ENCODE measurements around the gene DACH1.

The DACH1 gene

GRCh38 chr13:71827241-71827640 lies 39.8 kb downstream of the DACH1 start:
- Histone ChIP-seq H3K9ac (ENCODE audit: low read length) (no peak overlapping the region), H3K4ac (ENCODE audit: low read depth in 1 of 2, low read length in 2 of 2) (no peak overlapping the region), H3K79me1 (replicated peaks; ENCODE audit: low read length, poor library complexity, severe bottlenecking) (no peaks in the 10 kb centered on the region), H2BK120ac (ENCODE audit: low read depth, low read length) (no peak overlapping the region), H2AFZ (ENCODE audit: low read depth, low read length) (no peak overlapping the region), H2AK5ac (ENCODE audit: low read length, severe bottlenecking) (no peak overlapping the region), H3K9me3 (ENCODE audit: control insufficient read depth, low read length) (no peaks in the 10 kb centered on the region), H2BK12ac (ENCODE audit: low read length in 2 of 2) (no peak overlapping the region), H3K18ac (ENCODE audit: low read depth in 1 of 2, low read length in 2 of 2) (no peak overlapping the region), H3K27ac (ENCODE audit: low read length, poor library complexity, severe bottlenecking) (no peak overlapping the region), H2BK5ac (ENCODE audit: low read depth, low read length, poor library complexity, severe bottlenecking) (no peak overlapping the region), H3K4me3 (ENCODE audit: insufficient read depth in 1 of 2, low read depth in 1 of 2, low read length in 2 of 2) (no peak overlapping the region), H4K8ac (ENCODE audit: low read length) (no peak overlapping the region), H3K36me3 (ENCODE audit: control insufficient read depth in 1 of 2, insufficient read depth in 2 of 2, low read depth in 1 of 2, low read length in 2 of 2) (no peaks in the 10 kb centered on the region), H3K14ac (ENCODE audit: low read length in 2 of 2) (no peak overlapping the region), H3K27me3 (ENCODE audit: control insufficient read depth in 1 of 2, insufficient read depth in 1 of 2, low read length in 2 of 2) (no peaks in the 10 kb centered on the region), H2BK15ac (ENCODE audit: low read depth, poor library complexity, severe bottlenecking) (no peak overlapping the region), H3K4me2 (ENCODE audit: low read length, poor library complexity, severe bottlenecking) (no peak overlapping the region), H3K23ac (ENCODE audit: low read length in 2 of 2) (no peak overlapping the region), H3K4me1 (ENCODE audit: control insufficient read depth, insufficient read depth, low read depth, low read length) (no peaks in the 10 kb centered on the region), H4K91ac (ENCODE audit: low read length) (no peak overlapping the region)
- DNase-seq: no peak
- WGBS: 91% methylated on average over 7 of the region's 8 CpGs

- no peak overlapping the region for H3K4me3 ChIP-seq (ENCODE audit: insufficient read depth in 1 of 2, low read depth in 1 of 2, low read length in 2 of 2)
- H3K4ac ChIP-seq (ENCODE audit: low read depth in 1 of 2, low read length in 2 of 2): no peak overlapping the region
- H3K23ac ChIP-seq (ENCODE audit: low read length in 2 of 2): no peak overlapping the region
These were observed 46.3 kb downstream of the DACH1 start for GRCh38 chr13:71820699-71821098.

DNA sequence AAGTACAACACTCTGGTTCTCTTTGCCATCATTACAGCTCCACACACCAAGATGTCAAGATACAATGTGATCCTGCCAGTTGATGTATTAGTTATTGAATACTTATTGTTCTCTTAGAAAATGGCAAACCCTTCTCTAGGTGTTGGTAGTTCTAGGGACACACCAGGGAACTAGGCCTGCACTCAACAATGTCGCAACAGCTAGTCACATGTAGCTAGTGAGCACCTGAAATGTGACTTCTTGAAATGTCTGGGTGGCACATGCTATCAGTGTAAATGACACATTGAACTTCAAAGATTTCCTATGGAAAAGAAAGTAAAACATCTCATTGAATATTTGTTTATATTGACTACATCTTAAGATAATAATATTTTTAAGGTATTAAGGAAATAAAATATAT lies 49.7 kb downstream of the DACH1 start:
- DNase-seq: no peak
- no peak overlapping the region for H2AFZ ChIP-seq (ENCODE audit: low read depth, low read length)
- no peaks in the 10 kb centered on the region for H3K79me1 ChIP-seq (replicated peaks; ENCODE audit: low read length, poor library complexity, severe bottlenecking)
- no peak overlapping the region for H3K18ac ChIP-seq (ENCODE audit: low read depth in 1 of 2, low read length in 2 of 2)
- H3K4me2 ChIP-seq (ENCODE audit: low read length, poor library complexity, severe bottlenecking): no peak overlapping the region
- H3K9ac ChIP-seq (ENCODE audit: low read length): no peak overlapping the region
- no peak overlapping the region for H3K4ac ChIP-seq (ENCODE audit: low read depth in 1 of 2, low read length in 2 of 2)
- H3K14ac ChIP-seq (ENCODE audit: low read length in 2 of 2): no peak overlapping the region
- no peak overlapping the region for H2AK5ac ChIP-seq (ENCODE audit: low read length, severe bottlenecking)
- no peaks in the 10 kb centered on the region for H3K27me3 ChIP-seq (ENCODE audit: control insufficient read depth in 1 of 2, insufficient read depth in 1 of 2, low read length in 2 of 2)
- no peaks in the 10 kb centered on the region for H3K9me3 ChIP-seq (ENCODE audit: control insufficient read depth, low read length)
- H2BK5ac ChIP-seq (ENCODE audit: low read depth, low read length, poor library complexity, severe bottlenecking): no peak overlapping the region
- H2BK12ac ChIP-seq (ENCODE audit: low read length in 2 of 2): no peak overlapping the region
- no peaks in the 10 kb centered on the region for H3K4me1 ChIP-seq (ENCODE audit: control insufficient read depth, insufficient read depth, low read depth, low read length)
- H4K91ac ChIP-seq (ENCODE audit: low read length): no peak overlapping the region
- H2BK120ac ChIP-seq (ENCODE audit: low read depth, low read length): no peak overlapping the region
- H3K23ac ChIP-seq (ENCODE audit: low read length in 2 of 2): no peak overlapping the region
- no peak overlapping the region for H3K4me3 ChIP-seq (ENCODE audit: insufficient read depth in 1 of 2, low read depth in 1 of 2, low read length in 2 of 2)
- no peak overlapping the region for H2BK15ac ChIP-seq (ENCODE audit: low read depth, poor library complexity, severe bottlenecking)
- no peaks in the 10 kb centered on the region for H3K36me3 ChIP-seq (ENCODE audit: control insufficient read depth in 1 of 2, insufficient read depth in 2 of 2, low read depth in 1 of 2, low read length in 2 of 2)
- H3K27ac ChIP-seq (ENCODE audit: low read length, poor library complexity, severe bottlenecking): no peak overlapping the region
- H4K8ac ChIP-seq (ENCODE audit: low read length): no peak overlapping the region
- WGBS: 100% methylated on average over 1 of the region's 1 CpG

More at GRCh38 chr13:71820699-71821098, 46.3 kb downstream of the DACH1 start:
- no peaks in the 10 kb centered on the region for H3K36me3 ChIP-seq (ENCODE audit: control insufficient read depth in 1 of 2, insufficient read depth in 2 of 2, low read depth in 1 of 2, low read length in 2 of 2)
- no peak overlapping the region for H2AK5ac ChIP-seq (ENCODE audit: low read length, severe bottlenecking)
- no peaks in the 10 kb centered on the region for H3K27me3 ChIP-seq (ENCODE audit: control insufficient read depth in 1 of 2, insufficient read depth in 1 of 2, low read length in 2 of 2)
- H3K79me1 ChIP-seq (replicated peaks; ENCODE audit: low read length, poor library complexity, severe bottlenecking): no peaks in the 10 kb centered on the region
- no peak overlapping the region for H2AFZ ChIP-seq (ENCODE audit: low read depth, low read length)
- H3K27ac ChIP-seq (ENCODE audit: low read length, poor library complexity, severe bottlenecking): no peak overlapping the region
- no peak overlapping the region for H3K9ac ChIP-seq (ENCODE audit: low read length)
- H3K14ac ChIP-seq (ENCODE audit: low read length in 2 of 2): no peak overlapping the region
- H2BK5ac ChIP-seq (ENCODE audit: low read depth, low read length, poor library complexity, severe bottlenecking): no peak overlapping the region
- WGBS: 97% methylated on average over 1 of the region's 3 CpGs
- no peak overlapping the region for H4K91ac ChIP-seq (ENCODE audit: low read length)
- no peak overlapping the region for H3K18ac ChIP-seq (ENCODE audit: low read depth in 1 of 2, low read length in 2 of 2)
- H3K9me3 ChIP-seq (ENCODE audit: control insufficient read depth, low read length): no peaks in the 10 kb centered on the region
- no peak overlapping the region for H4K8ac ChIP-seq (ENCODE audit: low read length)
- no peaks in the 10 kb centered on the region for H3K4me1 ChIP-seq (ENCODE audit: control insufficient read depth, insufficient read depth, low read depth, low read length)
- H2BK12ac ChIP-seq (ENCODE audit: low read length in 2 of 2): no peak overlapping the region
- no peak overlapping the region for H3K4me2 ChIP-seq (ENCODE audit: low read length, poor library complexity, severe bottlenecking)
- no peak overlapping the region for H2BK120ac ChIP-seq (ENCODE audit: low read depth, low read length)
- no peak for DNase-seq
- no peak overlapping the region for H2BK15ac ChIP-seq (ENCODE audit: low read depth, poor library complexity, severe bottlenecking)

DNA sequence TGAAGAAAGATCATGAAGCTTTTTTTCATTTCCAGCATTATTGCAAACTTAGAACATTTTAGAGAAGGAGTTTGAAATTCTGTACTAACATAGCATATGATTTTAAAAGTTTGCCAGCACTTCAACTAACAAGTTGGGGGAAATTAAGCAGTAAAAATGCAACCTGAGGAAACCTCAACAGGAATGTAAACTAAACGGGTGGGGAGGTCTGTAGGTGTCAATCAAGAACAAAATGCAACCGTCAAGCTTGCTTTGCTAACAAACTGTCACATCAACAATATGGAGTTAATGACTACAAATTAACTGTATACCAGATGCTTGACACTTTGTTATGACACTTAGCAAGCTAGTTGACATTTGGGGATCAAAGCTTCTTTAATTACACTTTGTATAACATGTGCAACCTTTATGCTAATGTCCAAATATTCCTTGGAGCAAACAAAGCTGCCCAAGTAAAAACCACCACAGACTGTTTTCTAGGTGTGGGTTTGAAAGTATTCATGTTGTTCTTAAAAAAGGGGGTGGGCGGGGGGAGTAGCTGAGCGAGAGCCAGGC lies 52.1 kb downstream of the DACH1 start:
- Histone ChIP-seq H3K23ac (ENCODE audit: low read length in 2 of 2) (no peak overlapping the region), H3K18ac (ENCODE audit: low read depth in 1 of 2, low read length in 2 of 2) (no peak overlapping the region), H3K79me1 (replicated peaks; ENCODE audit: low read length, poor library complexity, severe bottlenecking) (no peaks in the 10 kb centered on the region), H2BK120ac (ENCODE audit: low read depth, low read length) (no peak overlapping the region), H3K4me2 (ENCODE audit: low read length, poor library complexity, severe bottlenecking) (no peak overlapping the region), H3K4me1 (ENCODE audit: control insufficient read depth, insufficient read depth, low read depth, low read length) (no peaks in the 10 kb centered on the region), H3K14ac (ENCODE audit: low read length in 2 of 2) (no peak overlapping the region), H2BK12ac (ENCODE audit: low read length in 2 of 2) (no peak overlapping the region), H2BK5ac (ENCODE audit: low read depth, low read length, poor library complexity, severe bottlenecking) (no peak overlapping the region), H3K4me3 (ENCODE audit: insufficient read depth in 1 of 2, low read depth in 1 of 2, low read length in 2 of 2) (no peak overlapping the region), H2BK15ac (ENCODE audit: low read depth, poor library complexity, severe bottlenecking) (no peak overlapping the region), H2AFZ (ENCODE audit: low read depth, low read length) (no peak overlapping the region), H3K27me3 (ENCODE audit: control insufficient read depth in 1 of 2, insufficient read depth in 1 of 2, low read length in 2 of 2) (no peaks in the 10 kb centered on the region), H3K9ac (ENCODE audit: low read length) (no peak overlapping the region), H4K8ac (ENCODE audit: low read length) (no peak overlapping the region), H4K91ac (ENCODE audit: low read length) (no peak overlapping the region), H3K4ac (ENCODE audit: low read depth in 1 of 2, low read length in 2 of 2) (no peak overlapping the region), H3K9me3 (ENCODE audit: control insufficient read depth, low read length) (no peaks in the 10 kb centered on the region), H3K36me3 (ENCODE audit: control insufficient read depth in 1 of 2, insufficient read depth in 2 of 2, low read depth in 1 of 2, low read length in 2 of 2) (no peaks in the 10 kb centered on the region), H2AK5ac (ENCODE audit: low read length, severe bottlenecking) (no peak overlapping the region), H3K27ac (ENCODE audit: low read length, poor library complexity, severe bottlenecking) (no peak overlapping the region)
- DNase-seq: no peak
- 40% methylated on average over 2 of the region's 4 CpGs for WGBS

Measured in mesenchymal stem cell (in vitro differentiated cells and primary cell).